ENCODE results near the gene CDC42BPA.
A peak's percentile ranks its signal among the peaks of the same experiment; 100 is the strongest.

The CDC42BPA gene

DNA sequence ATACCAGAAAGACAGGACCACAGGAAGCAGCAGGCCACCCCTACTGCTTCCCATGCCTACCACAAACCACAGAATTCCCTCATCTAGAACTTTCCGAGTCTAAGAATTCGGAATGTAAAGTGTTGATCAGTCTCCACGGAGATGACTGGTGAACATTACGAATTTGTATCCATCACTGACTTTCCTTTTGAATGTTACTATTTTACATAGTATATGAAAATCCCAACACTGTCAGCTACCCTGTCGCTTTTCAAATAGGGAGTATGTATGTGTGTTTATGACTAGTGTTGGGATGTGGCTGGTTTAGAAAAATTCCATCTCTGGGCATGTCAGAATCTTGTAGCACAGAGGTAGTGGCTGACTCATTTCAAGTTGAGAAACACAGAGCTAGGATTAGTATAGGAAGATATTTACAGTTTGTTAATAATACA, 260.0 kb downstream of the CDC42BPA start:
- no peak for TF ChIP-seq BHLHE40 (IDR thresholded peaks at IDR 0.05; ENCODE audit: borderline replicate concordance)
- no peak for TF ChIP-seq ARNT (IDR thresholded peaks at IDR 0.05)
- no peak for TF ChIP-seq SP1 (IDR thresholded peaks at IDR 0.05)
- TF ChIP-seq FOXK2 (IDR thresholded peaks at IDR 0.05) = no peak
- TF ChIP-seq NFRKB (IDR thresholded peaks at IDR 0.05) = no peak
- no peak for TF ChIP-seq SUZ12 (IDR thresholded peaks at IDR 0.05)
- TF ChIP-seq ZNF384 (IDR thresholded peaks at IDR 0.05) = no peak
- DNase-seq (ENCODE audit: extremely low spot score) = no peak
- ChIA-PET POLR2A (no interaction called here), CTCF (no interaction called here)

DNA sequence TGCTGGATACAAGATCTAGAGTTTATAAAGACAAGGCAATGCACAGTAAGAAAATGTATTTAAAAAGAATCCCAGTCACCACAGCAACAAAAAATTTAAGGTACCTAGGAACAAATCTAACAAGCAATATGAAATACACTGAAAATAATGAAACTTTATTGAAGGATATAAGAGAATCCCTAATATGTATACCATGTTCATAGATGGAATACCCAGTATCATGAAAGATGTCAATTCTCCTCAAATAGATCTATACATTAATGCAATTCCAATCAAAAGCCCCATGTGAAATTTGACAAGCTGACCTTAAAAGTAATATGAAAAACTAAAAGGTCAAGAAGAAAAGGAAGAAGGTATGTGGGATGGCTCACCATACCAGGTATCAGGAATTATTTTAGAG, 269.0 kb downstream of the CDC42BPA start:
- no peak for DNase-seq (ENCODE audit: extremely low spot score)
- CTCF ChIA-PET = no interaction called here
- TF ChIP-seq BHLHE40 (IDR thresholded peaks at IDR 0.05; ENCODE audit: borderline replicate concordance) = no peak
- no peak for TF ChIP-seq HDGF (IDR thresholded peaks at IDR 0.05; ENCODE audit: borderline replicate concordance)
- no peak for TF ChIP-seq ZNF384 (IDR thresholded peaks at IDR 0.05)
- no peak for TF ChIP-seq NFRKB (IDR thresholded peaks at IDR 0.05)
- TF ChIP-seq SP1 (IDR thresholded peaks at IDR 0.05) = no peak
- no peak for TF ChIP-seq ELF4 (IDR thresholded peaks at IDR 0.05)
- no peak for TF ChIP-seq FOXK2 (IDR thresholded peaks at IDR 0.05)
- no peak for TF ChIP-seq FOXM1 (IDR thresholded peaks at IDR 0.05; ENCODE audit: borderline replicate concordance)
- TF ChIP-seq, protein P1, sequence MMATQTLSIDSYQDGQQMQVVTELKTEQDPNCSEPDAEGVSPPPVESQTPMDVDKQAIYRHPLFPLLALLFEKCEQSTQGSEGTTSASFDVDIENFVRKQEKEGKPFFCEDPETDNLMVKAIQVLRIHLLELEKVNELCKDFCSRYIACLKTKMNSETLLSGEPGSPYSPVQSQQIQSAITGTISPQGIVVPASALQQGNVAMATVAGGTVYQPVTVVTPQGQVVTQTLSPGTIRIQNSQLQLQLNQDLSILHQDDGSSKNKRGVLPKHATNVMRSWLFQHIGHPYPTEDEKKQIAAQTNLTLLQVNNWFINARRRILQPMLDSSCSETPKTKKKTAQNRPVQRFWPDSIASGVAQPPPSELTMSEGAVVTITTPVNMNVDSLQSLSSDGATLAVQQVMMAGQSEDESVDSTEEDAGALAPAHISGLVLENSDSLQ (IDR thresholded peaks at IDR 0.05) = no peak
- TF ChIP-seq TARDBP (IDR thresholded peaks at IDR 0.05) = no peak
- TF ChIP-seq LEF1 (IDR thresholded peaks at IDR 0.05; ENCODE audit: borderline replicate concordance) = no peak
- TF ChIP-seq SUZ12 (IDR thresholded peaks at IDR 0.05) = no peak
- no peak for TF ChIP-seq L3MBTL2 (conservative IDR thresholded peaks at IDR 0.05)
- POLR2A ChIA-PET = no interaction called here

DNA sequence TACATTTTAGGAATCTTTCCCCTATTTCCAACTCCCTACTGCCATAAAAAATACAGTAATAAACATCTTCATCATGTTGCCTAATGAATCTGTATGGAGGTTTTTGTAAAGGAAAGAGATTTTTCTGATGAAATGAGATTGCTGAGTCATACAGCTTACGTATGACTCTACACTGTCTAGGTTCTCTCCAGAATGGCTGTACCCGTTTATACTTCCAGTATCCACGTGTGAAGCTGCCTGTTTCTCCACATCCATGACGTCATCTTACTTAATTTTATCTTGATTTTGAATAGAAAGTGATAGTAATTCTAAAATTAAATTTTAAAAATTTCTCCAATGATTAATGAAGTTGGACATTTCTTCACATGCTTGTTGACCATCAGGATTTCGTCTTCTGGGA, 274.5 kb downstream of the CDC42BPA start:
- TF ChIP-seq NFRKB (IDR thresholded peaks at IDR 0.05) (no peak), FOXA1 (IDR thresholded peaks at IDR 0.05) (no peak), SUZ12 (IDR thresholded peaks at IDR 0.05) (no peak)
- ChIA-PET POLR2A (no interaction called here), CTCF (no interaction called here)
- no peak for DNase-seq (ENCODE audit: extremely low spot score)

DNA sequence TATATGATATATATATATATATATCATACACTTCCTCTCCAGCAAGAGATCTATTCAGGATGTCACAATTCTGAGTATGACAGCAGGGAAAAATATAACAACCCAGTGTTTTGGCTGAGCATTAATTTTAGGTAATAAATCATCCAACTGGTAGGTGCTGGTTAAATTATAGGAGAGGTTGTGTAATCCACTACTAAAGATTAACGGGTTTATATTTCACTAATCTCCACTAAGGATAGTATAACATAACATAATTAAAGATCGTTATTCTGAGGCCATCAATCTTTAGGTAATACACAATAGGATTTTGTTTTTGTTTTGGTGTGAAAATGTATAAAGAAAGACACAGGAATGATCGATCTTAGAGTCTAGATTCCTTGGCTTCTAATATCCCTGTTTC, 276.0 kb downstream of the CDC42BPA start:
- ChIA-PET CTCF (no interaction called here), POLR2A (no interaction called here)
- DNase-seq (ENCODE audit: extremely low spot score) = no peak
- TF ChIP-seq ELF4 (IDR thresholded peaks at IDR 0.05) (no peak), BHLHE40 (IDR thresholded peaks at IDR 0.05; ENCODE audit: borderline replicate concordance) (no peak)
- TF ChIP-seq, protein P1 (IDR thresholded peaks at IDR 0.05) = peak; percentile 86

DNA sequence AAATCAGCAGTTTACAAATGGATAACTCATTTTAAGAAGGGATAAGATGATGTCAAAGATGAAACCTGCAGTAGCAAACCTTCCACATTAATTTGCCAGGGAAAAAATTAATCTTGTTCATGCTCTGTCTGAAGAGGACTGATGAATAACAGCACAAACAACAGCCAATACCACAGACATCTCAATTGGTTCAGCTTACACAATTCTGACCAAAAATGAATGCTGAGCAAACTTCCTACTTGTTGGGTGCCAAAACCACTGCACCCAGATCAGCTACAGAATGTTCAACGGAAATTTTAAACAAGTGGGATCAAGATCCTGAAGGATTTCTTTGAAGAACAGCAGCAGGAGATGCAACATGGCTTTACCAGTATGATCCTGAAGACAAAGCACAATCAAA, 279.9 kb downstream of the CDC42BPA start:
- POLR2A ChIA-PET = no interaction called here
- CTCF ChIA-PET = no interaction called here
- no peak for DNase-seq (ENCODE audit: extremely low spot score)
- TF ChIP-seq LEF1 (IDR thresholded peaks at IDR 0.05; ENCODE audit: borderline replicate concordance) (no peak), BHLHE40 (IDR thresholded peaks at IDR 0.05; ENCODE audit: borderline replicate concordance) (no peak), TARDBP (IDR thresholded peaks at IDR 0.05) (no peak)

DNA sequence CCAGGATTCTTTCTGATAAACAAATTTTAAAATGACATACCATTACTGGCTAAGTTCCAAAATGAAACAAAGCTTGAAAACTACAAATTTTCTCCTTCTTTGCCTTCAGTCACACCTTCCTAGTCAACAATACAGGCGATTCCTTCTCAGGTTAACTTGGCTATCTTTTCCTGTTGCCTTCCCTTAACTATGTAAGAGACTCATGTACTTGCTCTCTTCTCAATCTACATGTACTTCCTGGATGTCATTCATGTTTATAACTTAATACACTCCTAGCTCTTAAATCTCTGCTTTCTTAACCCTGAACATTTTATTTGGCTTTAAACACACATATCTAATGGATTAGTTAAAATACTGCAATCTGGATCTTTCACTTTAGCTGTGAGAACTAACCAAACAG, 281.2 kb downstream of the CDC42BPA start:
- ChIA-PET POLR2A (no interaction called here), CTCF (no interaction called here)
- DNase-seq (ENCODE audit: extremely low spot score) = no peak
- TF ChIP-seq L3MBTL2 (conservative IDR thresholded peaks at IDR 0.05) (no peak), FOXK2 (IDR thresholded peaks at IDR 0.05) (no peak), CTBP1 (IDR thresholded peaks at IDR 0.05; ENCODE audit: borderline replicate concordance) (no peak), NFRKB (IDR thresholded peaks at IDR 0.05) (no peak)
- TF ChIP-seq, protein P1 (IDR thresholded peaks at IDR 0.05) = no peak

DNA sequence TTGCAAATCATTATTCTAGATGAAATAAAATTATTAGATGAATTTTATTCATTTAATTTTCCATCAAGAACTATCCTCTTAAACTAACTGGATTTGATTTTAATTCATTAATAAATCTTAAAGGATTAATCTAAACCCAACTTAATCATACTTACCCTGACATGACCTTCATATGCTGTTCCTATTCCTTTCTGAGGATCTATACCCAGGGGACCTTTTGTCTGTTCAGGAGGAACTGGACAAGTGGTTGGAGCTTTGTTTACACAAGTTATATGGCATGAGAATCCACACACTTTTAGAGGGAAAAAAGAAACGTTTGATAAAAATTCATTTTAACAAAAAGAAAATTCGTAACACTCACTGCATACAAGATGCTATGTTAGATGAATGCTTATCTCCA, 283.0 kb downstream of the CDC42BPA start:
- no peak for DNase-seq (ENCODE audit: extremely low spot score)
- CTCF ChIA-PET = no interaction called here
- TF ChIP-seq LEF1 (IDR thresholded peaks at IDR 0.05; ENCODE audit: borderline replicate concordance) (no peak), NFRKB (IDR thresholded peaks at IDR 0.05) (no peak), TARDBP (IDR thresholded peaks at IDR 0.05) (no peak), L3MBTL2 (conservative IDR thresholded peaks at IDR 0.05) (no peak), HDGF (IDR thresholded peaks at IDR 0.05; ENCODE audit: borderline replicate concordance) (no peak), FOXK2 (IDR thresholded peaks at IDR 0.05) (no peak)
- POLR2A ChIA-PET = no interaction called here

DNA sequence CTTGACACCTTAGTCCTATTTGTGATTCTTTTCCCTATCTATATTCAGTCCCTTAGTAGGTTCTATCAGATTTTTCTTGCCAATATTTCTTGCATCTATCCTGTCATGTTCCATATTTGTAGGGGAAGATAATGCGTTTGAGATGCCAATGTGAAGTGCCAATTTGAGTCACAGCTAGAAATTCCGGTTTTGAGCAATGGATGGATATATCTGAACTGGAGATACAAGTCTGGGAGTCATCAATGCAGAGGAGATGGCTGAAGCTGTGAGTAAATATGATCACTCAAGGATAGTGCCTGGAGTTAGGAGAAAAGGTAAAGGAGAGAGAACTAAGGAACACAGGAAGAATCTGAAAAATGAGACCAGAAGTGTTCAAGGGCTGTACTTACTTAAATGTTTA, 284.4 kb downstream of the CDC42BPA start:
- CTCF ChIA-PET = no interaction called here
- no peak for DNase-seq (ENCODE audit: extremely low spot score)
- TF ChIP-seq LEF1 (IDR thresholded peaks at IDR 0.05; ENCODE audit: borderline replicate concordance) (no peak), BHLHE40 (IDR thresholded peaks at IDR 0.05; ENCODE audit: borderline replicate concordance) (no peak), CTBP1 (IDR thresholded peaks at IDR 0.05; ENCODE audit: borderline replicate concordance) (no peak), SUZ12 (IDR thresholded peaks at IDR 0.05) (no peak), ELF4 (IDR thresholded peaks at IDR 0.05) (no peak), FOXA1 (IDR thresholded peaks at IDR 0.05) (no peak), TARDBP (IDR thresholded peaks at IDR 0.05) (no peak), NFRKB (IDR thresholded peaks at IDR 0.05) (no peak), FOXM1 (IDR thresholded peaks at IDR 0.05; ENCODE audit: borderline replicate concordance) (no peak), SP1 (IDR thresholded peaks at IDR 0.05) (no peak), ZNF384 (IDR thresholded peaks at IDR 0.05) (no peak), L3MBTL2 (conservative IDR thresholded peaks at IDR 0.05) (no peak), FOXK2 (IDR thresholded peaks at IDR 0.05) (no peak)
- TF ChIP-seq, protein P1 (IDR thresholded peaks at IDR 0.05) = no peak
- POLR2A ChIA-PET = no interaction called here
